Lower lobe of right lung (tissue), 2 donors: ENCODE data around the gene MED12L. TPM values are rescaled to one million over a fixed set of nuclear protein-coding genes. Genes with fewer than 3 reads are reported as not detected.
"Not testable (repeated sequence)": the region's sequence is repeated elsewhere in the genome, so short reads cannot be mapped to it uniquely, and the experiment has no call there.

Source experiments
- ATAC-seq, 2 donors: fragments of 200-7000 bp; cut with Tn5 transposase; one replicate each; pipeline ENCODE4 v1.9.1; 2020 to 2022; ENCODE audit warnings: mild to moderate bottlenecking in 2 of 2, moderate library complexity in 2 of 2
- DNase-seq: peaks from one replicate; pipeline ENCODE4 v3.0.0-alpha.2; 2020
- H3K27ac ChIP-seq: fragments of 200-600 bp; one replicate; pipeline ENCODE4 v1.8.0; 2022
- H3K27me3 ChIP-seq: fragments of 200-600 bp; one replicate; pipeline ENCODE4 v1.8.0; 2022; ENCODE audit warnings: low read depth
- H3K36me3 ChIP-seq: fragments of 200-600 bp; one replicate; pipeline ENCODE4 v1.8.0; 2022; ENCODE audit warnings: mild to moderate bottlenecking
- H3K4me1 ChIP-seq: fragments of 200-600 bp; one replicate; pipeline ENCODE4 v1.8.0; 2022
- H3K4me3 ChIP-seq: fragments of 200-600 bp; one replicate; pipeline ENCODE4 v1.8.0; 2022; ENCODE audit warnings: mild to moderate bottlenecking
- H3K9me3 ChIP-seq: fragments of 200-600 bp; one replicate; pipeline ENCODE4 v1.8.0; 2022
- intact Hi-C: fragments of 100-400 bp; cut with DNase I; formaldehyde crosslinking; loops from one replicate; pipeline ENCODE4 v1.11.0; 2022
- total RNA-seq: library from RNA; stranded (reverse); fragmentation: NEBNext Ultra II Directional; extraction: Animal tissue kit (Norgen Biotek cat#: 25700); gene quantifications from one replicate; pipeline ENCODE4 v1.2.1, GENCODE V29; 2021
- TF ChIP-seq, protein P1 (sequence below): fragments of 200-600 bp; IDR thresholded peaks from one replicate; pipeline ENCODE4 v1.8.0; 2022; ENCODE audit warnings: antibody characterized with exemption, mild to moderate bottlenecking
- donor health status: DM: no; HTN: yes; CAD: no; lungs with severe emphysema.

The MED12L gene
- total RNA-seq, 1 donor from 2014 or later: 0.44 TPM

DNA sequence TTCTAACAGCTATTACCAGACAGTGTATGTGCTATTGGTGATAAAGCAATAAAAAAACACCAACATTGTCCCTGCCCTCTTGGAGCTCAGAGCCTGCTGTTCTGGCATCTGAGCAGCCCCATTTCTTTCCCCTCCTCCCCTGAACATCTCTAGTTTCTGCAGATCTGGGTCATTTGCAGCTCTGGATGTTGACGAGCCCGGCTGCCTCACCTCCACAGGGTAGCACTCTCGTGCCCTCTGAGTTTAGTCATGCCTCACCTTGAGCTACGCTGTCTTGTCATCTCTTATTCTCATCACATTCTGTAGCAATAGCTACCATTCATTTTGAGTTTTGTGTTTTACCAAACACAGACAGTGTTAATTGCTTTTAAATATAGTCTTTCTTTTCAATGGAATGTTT lies 147.5 kb downstream of the MED12L start:
- Histone ChIP-seq H3K4me1 (peaks cover 8% of the 10 kb centered on the region), H3K36me3 (no peaks in the 10 kb centered on the region), H3K27ac (no peak overlapping the region), H3K9me3 (no peaks in the 10 kb centered on the region), H3K4me3 (no peak overlapping the region), H3K27me3 (no peaks in the 10 kb centered on the region)
- intact Hi-C loops: no loop called here
- ATAC-seq (no peak), DNase-seq (no peak)
- TF ChIP-seq, protein P1, sequence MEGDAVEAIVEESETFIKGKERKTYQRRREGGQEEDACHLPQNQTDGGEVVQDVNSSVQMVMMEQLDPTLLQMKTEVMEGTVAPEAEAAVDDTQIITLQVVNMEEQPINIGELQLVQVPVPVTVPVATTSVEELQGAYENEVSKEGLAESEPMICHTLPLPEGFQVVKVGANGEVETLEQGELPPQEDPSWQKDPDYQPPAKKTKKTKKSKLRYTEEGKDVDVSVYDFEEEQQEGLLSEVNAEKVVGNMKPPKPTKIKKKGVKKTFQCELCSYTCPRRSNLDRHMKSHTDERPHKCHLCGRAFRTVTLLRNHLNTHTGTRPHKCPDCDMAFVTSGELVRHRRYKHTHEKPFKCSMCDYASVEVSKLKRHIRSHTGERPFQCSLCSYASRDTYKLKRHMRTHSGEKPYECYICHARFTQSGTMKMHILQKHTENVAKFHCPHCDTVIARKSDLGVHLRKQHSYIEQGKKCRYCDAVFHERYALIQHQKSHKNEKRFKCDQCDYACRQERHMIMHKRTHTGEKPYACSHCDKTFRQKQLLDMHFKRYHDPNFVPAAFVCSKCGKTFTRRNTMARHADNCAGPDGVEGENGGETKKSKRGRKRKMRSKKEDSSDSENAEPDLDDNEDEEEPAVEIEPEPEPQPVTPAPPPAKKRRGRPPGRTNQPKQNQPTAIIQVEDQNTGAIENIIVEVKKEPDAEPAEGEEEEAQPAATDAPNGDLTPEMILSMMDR: no peak

DNA sequence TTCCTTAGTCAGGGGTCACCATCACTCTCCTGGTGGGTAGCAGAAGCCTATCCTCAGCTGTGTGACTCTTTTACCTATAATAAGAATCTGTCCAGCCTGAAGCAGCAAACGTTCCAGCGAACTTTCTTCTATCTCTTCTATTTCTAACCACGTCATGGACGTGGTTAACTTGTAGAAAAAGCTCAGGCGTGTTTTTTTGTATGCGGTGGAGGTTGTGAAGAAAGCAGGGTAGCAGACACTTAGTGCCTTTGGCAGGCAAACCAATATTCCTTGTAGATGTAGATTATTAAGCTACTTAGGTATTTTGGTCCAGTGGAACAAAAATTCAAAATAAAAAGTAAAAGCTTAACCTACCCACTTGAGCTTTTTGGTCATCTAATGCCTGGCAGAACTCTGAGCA lies 149.4 kb downstream of the MED12L start:
- H3K9me3 ChIP-seq: no peaks in the 10 kb centered on the region

DNA sequence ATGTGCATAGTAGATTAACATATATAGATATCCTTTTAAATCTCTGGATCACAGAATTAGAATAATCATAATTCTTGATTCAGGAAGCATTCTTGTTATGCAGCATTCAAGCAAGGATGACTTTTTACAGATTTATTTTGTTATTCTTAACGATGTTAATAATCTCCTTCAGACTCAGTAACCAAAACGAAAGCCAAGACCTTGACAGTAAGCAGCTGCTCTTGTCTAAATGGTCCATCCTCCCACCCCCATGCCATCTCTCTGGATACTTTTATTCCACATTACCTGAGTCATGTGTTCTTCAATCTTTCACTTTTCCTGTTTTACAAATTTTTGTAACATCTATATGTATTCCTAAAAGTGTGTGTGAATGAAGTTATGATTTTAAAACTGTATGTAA lies 150.9 kb downstream of the MED12L start:
- no peak for DNase-seq
- H3K27ac ChIP-seq: no peak overlapping the region
- ATAC-seq: no peak
- H3K36me3 ChIP-seq: no peaks in the 10 kb centered on the region
- intact Hi-C loops: no loop called here
- no peak overlapping the region for H3K4me3 ChIP-seq
- H3K27me3 ChIP-seq: no peaks in the 10 kb centered on the region
- H3K4me1 ChIP-seq: peaks cover under 1% of the 10 kb centered on the region
- TF ChIP-seq, protein P1: no peak
- no peaks in the 10 kb centered on the region for H3K9me3 ChIP-seq

More for the DNA sequence above, 149.4 kb downstream of the MED12L start:
- H3K27ac ChIP-seq: no peak overlapping the region
- DNase-seq (no peak), ATAC-seq (no peak)
- intact Hi-C loops: no loop called here
- H3K27me3 ChIP-seq: no peaks in the 10 kb centered on the region
- no peak overlapping the region for H3K4me3 ChIP-seq
- H3K36me3 ChIP-seq: no peaks in the 10 kb centered on the region
- peaks cover 8% of the 10 kb centered on the region for H3K4me1 ChIP-seq
- TF ChIP-seq, protein P1: no peak

DNA sequence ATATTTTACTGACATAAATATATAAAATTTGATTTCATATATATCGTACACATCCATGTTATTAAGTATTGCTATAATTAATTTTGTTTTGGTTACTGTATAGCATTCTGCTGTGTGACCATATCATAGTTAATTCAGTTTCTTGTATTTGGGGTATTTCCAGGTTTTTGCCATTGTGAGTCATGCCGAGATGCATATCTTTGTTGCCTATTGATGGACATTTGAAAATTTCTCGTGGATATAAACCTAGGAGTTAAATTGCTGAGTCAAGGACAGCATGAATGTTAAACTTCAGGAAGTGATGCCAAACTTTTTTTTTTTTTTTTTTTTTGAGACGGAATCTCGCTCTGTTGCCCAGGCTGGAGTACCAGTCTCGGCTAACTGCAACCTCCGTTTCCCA lies 151.3 kb downstream of the MED12L start:
- no peaks in the 10 kb centered on the region for H3K36me3 ChIP-seq
- no peaks in the 10 kb centered on the region for H3K9me3 ChIP-seq
- H3K4me1 ChIP-seq: no peaks in the 10 kb centered on the region
- intact Hi-C loops: no loop called here
- H3K27ac ChIP-seq: no peak overlapping the region
- no peak overlapping the region for H3K4me3 ChIP-seq
- ATAC-seq (no peak), DNase-seq (no peak)
- H3K27me3 ChIP-seq: no peaks in the 10 kb centered on the region
- TF ChIP-seq, protein P1: no peak

DNA sequence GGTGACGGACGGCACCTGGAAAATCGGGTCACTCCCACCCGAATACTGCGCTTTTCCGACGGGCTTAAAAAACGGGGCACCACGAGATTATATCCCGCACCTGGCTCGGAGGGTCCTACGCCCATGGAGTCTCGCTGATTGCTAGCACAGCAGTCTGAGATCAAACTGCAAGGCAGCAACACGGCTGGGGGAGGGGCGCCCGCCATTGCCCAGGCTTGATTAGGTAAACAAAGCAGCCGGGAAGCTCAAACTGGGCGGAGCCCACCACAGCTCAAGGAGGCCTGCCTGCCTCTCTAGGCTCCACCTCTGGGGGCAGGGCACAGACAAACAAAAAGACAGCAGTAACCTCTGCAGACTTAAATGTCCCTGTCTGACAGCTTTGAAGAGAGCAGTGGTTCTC lies 156.5 kb downstream of the MED12L start:
- H3K27me3 ChIP-seq, DNase-seq, H3K4me3 ChIP-seq, intact Hi-C loops, H3K36me3 ChIP-seq, ATAC-seq, H3K9me3 ChIP-seq, H3K4me1 ChIP-seq, H3K27ac ChIP-seq: not testable (repeated sequence)

DNA sequence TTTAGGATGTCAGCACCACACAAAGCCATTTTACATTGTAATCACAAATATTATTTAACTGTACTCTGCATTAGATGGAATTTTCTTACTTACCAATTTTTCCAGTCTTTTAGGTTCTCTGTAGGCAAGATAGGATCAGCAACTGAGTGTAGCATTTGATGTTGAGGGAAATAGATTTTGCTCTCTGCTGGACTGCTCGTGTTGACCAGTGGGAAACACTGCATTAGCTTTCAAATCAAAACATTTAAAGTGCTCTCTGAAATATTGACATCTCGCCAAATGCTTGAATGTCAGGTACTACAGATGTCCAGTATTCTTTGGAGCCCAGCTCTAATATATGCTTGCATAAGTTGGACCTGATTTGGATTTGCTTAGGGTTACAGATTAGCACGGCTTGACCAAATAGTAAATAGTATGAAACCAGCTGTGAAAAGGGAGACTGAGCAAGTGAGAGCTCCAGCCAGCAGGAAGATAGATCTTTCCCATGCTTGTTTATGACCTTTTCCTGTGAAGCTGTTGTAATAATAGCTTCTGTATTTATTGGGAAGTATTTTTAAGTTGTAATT lies 163.4 kb downstream of the MED12L start:
- ATAC-seq: peak in 1 of 2 donors; percentile 18
- Histone ChIP-seq H3K4me1 (no peaks in the 10 kb centered on the region), H3K9me3 (no peaks in the 10 kb centered on the region), H3K36me3 (no peaks in the 10 kb centered on the region), H3K27me3 (no peaks in the 10 kb centered on the region), H3K27ac (no peak overlapping the region), H3K4me3 (peak overlapping the region; percentile 4)
- DNase-seq: no peak
- TF ChIP-seq, protein P1: no peak
- intact Hi-C loops: no loop called here
